GOT3 (cell line): Measurements from ENCODE around the gene AK4.

Source experiments
- DNase-seq: peaks from one replicate; lab custom pipeline; 2025; ENCODE audit warnings: mixed read lengths; lab: John Stamatoyannopoulos, UW

AK4 gene

DNA sequence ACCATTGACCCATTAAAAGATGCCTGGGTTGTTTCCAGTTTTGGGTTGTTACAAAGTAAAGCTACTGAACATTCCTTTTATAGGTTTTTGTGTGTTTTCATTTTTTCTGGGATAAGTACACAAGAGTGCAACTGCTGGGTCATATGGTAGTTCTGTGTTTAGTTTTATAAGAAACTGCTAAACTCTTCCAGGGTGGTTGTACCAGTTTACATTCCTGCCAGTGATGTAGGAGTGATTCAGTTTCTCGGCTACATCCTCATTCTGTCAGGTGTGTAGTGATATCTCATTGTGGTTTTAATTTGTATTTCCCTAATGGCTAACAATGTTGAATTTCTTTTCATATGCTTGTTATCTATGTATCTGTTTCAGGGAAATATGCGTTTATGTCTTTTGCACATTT, 102.8 kb downstream of the AK4 start:
- no peak for DNase-seq

GRCh38 chr1:65253800-65254319, 105.9 kb downstream of the AK4 start:
- no peak for DNase-seq

DNA sequence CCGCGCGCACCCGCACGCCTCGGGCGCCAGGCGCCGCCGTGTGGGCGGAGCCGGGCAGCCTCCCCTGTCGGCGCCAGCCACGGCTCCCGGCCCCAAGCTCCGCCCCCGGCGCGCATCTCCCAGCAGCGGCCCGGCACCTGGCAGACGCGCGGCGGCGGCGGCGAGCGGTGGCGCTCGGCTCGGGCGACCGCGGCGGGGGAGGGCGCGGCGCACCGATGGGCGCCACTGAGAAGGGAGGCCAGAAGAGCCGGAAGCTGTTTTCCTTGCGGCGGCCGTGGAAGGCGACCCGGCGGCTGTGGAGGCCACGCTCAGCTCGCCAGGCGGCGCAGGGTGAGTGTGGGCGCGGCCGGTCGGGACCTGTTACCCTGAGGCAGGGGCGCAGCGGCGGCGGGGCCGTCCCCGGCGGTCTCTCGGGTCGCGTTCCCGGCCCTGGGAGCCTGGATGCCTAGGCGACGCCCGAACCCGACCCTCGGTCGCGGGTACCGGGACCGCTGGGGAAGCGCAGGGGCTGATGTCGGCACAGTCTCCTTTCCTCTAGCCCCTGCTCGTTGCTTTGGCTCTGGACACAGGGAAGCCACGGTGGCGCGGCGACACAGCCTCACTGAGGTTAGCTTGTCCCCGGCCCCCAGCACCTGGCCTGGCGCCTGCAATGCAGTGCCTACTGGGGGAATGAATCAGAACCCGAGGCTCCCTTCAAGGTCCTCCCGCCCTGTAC, 106.5 kb downstream of the AK4 start:
- DNase-seq: no peak

- DNase-seq: no peak
These were observed 107.1 kb downstream of the AK4 start for GRCh38 chr1:65255035-65255655.

GRCh38 chr1:65255656-65256050, 107.7 kb downstream of the AK4 start:
- DNase-seq: no peak

DNA sequence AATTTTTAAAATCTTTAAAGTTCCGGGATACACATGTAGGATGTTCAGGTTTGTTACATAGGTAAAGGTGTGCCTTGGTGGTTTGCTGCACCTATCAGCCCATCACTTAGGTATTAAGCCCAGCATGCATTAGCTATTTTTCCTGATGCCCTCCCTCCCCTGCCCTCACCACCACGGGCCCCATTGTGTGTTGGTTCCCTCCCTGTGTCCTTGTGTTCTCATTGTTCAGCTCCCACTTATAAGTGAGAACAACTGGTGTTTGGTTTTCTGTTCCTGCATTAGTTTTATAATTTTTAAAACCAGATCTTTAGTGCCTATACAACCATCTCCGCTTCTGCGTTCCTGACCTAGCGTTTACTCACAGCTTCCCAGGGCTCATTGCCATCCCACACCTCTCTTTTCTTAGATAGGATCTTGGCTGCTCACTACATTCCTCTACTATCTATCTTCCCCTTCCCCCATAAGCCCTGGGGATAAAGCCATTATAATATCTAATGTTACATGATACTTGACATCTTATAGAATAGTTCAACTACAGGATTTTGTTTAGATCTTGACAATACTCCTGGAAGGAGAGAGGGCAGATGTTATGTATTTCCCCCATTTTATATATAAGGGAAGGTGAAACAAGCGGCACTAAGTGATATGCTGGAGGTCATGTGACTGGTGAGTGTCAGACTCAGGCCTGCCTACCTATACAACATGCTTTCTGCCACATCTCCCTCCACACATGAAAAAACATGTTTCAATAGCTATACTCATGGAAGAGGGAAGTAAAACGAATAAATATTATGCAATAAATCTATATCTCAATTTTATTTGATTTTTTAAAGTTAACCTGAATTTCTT, 109.1 kb downstream of the AK4 start:
- no peak for DNase-seq

DNA sequence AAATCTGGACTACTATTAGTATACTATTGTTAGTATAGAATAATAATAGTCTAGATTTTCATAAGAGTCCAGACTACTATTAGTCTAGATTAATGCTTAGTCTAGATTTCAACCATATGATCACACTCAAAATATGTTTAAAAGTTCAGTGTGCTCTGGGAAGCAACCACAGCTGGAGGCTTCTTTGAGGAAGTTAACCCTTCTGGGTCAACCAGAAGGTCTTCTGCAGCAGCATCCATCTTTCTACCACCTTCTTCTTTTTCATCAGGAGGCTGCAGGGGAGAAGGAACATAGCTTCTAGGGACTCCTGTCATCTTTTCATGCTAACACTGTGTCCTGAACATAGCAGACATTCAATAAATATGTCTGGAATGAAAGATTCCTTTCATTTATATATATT, 110.1 kb downstream of the AK4 start:
- no peak for DNase-seq

- no peak for DNase-seq
These were observed 111.8 kb downstream of the AK4 start for GRCh38 chr1:65259816-65260215.

DNA sequence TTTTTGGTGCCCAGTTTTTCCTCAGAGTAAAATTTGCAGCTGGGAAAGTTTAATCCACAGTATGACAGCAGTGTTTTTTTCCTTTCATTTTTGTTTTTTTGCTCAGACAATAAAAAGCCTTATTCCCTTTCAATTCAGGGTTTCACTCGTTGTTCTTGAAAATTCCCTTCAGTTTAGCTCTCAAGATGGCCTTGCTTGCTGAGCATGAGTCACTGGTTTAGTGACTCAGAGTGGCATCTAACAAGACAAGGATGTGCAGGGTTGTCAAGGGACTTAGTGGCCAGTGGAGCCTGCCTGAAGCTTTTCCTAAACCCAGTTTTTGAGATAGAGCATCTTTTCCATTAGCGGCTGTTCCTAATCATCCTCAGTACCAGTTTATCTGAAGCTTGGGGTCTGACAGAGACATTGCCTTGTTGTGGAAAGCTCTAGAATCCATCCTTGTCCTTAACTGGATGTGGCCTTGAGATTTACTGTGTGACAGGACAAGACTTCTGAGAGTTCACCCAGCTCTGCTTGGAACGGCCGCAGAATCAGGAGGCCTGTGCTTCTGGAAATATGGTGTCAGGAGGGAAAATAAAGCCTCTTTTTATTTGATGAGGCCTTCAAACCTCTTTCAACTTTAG, 113.0 kb downstream of the AK4 start:
- DNase-seq: no peak

- DNase-seq: no peak
These were observed 115.3 kb downstream of the AK4 start for GRCh38 chr1:65263286-65263685.

DNA sequence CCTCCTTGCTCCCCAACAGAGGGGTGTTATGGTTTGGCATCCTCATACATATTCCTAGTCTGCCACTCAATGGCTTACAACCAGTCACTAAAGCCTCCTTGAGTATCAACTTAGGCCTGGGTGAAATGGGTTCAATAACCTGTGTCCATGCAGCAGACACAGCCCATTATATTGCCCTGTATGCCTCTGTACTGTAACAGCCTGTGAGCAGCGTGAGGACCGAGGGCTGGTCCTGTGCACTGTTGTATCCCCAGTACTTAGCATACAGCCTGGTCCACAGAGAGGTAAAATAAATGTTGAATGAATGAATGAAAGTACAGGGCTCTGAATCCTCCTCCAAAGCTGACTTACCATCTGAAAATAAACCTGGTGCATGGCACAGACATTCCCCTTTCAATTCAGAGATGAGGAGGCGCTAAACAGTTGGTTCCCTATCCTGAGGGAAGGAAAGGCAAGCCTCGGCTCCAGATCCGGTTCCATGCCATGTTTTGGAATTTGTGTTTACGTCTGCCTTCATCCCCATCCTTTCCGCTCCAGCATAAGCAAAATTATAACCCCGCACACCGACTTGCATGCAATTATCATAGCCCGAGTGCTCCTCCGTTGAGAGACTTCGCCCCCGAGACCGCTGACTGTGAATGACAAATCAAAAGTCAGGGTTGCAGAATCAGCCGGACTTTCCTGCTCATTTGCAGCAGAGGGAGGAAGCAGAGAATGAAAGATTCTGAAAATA, 116.4 kb downstream of the AK4 start:
- peak; percentile 19 for DNase-seq

DNA sequence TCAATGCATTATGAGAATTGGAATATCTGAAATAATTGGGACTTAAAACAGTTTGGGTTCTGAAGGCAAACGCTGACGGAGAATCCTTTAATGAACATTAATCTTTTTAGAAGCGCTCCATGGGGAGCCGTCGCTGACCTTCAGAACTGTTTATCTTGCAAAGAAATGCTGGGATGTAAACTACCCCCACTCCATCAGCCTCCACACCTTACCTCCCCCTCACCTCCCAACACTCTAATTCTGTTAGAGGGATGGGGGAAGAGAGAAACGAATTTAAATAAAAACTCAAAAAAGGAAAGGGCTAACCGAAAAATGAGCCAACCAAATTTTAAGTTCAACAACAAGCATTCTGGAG, 117.3 kb downstream of the AK4 start:
- no peak for DNase-seq

DNA sequence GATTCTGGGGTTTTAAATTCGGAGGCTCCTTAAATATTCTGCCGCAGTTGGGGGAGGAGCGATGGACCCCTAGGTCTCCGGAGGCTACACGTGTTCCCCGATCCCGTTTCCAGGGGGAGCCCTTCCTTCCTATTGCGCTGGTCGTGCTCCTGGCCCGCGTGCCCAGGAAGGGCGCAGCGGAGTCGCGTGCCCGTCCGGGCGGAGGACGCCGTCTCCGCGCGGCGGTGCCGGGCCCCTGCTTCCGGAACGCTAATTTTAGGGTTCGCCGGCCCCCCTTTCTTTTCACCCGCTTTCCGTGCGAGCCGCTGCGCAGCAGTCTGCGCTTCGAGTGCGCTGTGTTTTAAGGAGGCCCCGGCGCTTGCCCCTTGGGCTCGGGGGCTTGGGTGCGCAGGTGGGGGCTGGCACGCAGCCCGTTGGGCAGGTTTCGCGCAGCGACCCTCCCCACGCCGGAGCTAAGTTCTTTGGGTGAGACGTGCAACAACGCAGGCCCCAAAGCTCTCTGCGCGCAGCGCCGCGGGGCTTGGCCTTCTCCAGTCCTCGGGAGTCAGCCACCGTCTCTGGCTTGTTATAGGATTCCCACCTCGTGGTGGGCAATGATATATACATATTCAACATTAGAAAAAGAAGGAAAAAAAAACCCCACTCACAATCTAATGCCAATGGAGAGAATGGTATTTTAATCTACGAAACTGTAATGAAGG, 117.8 kb downstream of the AK4 start:
- no peak for DNase-seq

DNA sequence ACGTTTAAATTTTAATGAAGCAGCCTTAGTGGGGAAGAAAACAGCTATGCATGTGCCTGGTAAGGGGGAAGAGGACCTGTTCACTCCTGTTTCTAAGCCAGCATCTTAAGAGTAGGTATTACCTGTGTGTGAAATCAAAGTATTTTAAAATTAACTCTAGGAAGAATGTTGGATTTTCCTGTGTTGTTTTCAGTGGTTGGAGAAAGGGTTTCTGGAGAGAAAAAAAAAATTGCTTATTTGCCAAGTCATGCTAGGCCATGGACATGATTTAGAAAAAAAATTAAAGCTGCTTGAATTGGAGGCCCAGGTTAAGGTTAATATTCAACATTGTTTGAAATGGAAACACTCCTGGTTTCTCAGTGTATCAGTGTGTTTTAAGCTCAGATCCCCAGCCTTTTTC, 118.5 kb downstream of the AK4 start:
- DNase-seq: no peak

DNA sequence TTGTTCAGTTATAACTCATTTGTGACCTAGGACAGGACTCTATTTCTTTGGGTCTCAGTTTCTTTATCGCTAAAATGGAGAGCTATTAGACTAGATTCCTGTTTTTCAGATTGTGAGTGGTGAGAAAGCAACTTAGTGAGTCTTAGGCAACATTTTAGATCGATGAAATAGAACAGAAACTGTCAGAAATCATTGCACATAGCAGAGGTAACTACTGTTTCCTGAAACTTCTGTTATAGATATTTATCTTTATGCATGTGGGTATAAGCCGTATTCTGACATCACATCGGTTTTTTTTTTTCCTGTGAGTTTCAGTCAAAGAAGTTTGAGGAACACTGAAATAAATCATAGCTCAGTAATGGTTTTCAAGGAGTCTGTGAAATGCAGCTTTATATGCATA, 119.3 kb downstream of the AK4 start:
- DNase-seq: no peak

DNA sequence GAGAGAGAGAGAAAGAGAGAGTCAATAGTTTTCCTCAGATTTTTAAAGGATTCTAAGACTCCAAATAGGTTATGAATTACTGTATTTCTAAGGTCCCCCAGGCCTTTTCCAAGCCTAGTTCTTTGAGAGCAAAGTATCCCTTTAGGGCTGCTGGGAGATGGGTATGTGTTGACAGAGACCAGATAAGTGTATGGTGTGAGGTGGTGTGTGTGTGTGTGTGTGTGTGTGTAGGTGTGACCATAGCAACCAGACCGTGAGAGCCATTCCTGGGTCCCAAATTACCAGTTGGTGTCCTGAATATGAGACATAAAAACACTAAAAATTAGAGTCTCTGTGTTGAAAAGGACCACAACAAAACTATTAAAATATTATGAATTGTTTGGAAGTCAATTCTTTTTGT, 119.7 kb downstream of the AK4 start:
- DNase-seq: no peak

- DNase-seq: no peak
These were observed 121.6 kb downstream of the AK4 start for GRCh38 chr1:65269612-65270011.

DNA sequence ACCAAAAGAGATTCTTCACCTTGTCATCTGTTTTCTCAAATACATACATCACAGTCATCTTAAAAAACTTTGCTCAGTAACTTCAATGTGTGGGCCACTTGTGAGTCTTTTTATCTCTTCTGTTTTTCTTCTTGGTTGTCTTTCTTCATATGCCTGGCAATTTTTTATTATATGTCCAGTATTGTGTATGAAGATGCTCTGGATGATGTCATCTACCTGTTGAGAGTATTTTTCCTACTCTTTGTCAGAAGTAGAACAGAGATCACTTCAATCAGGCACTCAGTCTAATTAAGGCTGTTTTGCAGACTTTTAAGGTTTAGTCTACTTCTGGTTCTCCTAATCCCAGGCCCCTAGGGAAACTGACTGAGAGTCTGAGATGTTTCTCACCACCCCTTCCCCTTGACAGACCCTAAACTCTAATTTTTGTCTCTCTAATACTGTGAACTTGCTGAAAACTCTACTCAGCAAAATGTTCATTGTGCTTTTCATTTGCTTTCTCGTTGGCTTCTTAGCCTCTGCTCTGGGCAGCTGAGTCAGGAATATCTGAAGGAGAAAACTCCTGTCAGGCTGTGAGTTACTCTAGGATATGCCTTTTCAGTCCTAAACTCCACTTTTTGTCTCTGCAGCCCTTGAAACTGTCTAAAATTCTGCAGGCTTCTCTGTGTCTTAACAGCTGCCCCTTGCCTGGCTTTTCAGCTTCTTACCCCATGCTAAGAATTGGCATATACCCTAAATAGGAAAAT, 128.4 kb downstream of the AK4 start:
- DNase-seq: no peak

GRCh38 chr1:65277605-65278347, 129.8 kb downstream of the AK4 start:
- DNase-seq: no peak
